Trophoblast cell (in vitro differentiated cells and primary cell): ENCODE results near the gene PCLO.

Experiments used
- DNase-seq, 2 donors: peaks; one replicate each; pipeline ENCODE4 v3.0.0-alpha.2; 2016
- H2AFZ ChIP-seq: 2 replicates; pipeline ENCODE4 v1.6.1; 2013; ENCODE audit warnings: low read length, moderate library complexity, mild to moderate bottlenecking; ENCODE audit not compliant: insufficient read depth, poor library complexity
- H2AK5ac ChIP-seq: 2 replicates; pipeline ENCODE4 v1.6.1; 2013; ENCODE audit warnings: mild to moderate bottlenecking, low read length
- H2BK120ac ChIP-seq: 2 replicates; pipeline ENCODE4 v1.6.1; 2013; ENCODE audit warnings: low read length, mild to moderate bottlenecking, moderate library complexity; ENCODE audit not compliant: insufficient read depth, poor library complexity
- H2BK12ac ChIP-seq: 2 replicates; pipeline ENCODE4 v1.6.1; 2013; ENCODE audit warnings: mild to moderate bottlenecking, low read length, moderate library complexity
- H2BK5ac ChIP-seq: 2 replicates; pipeline ENCODE4 v1.6.1; 2013; ENCODE audit warnings: low read length, low read depth, moderate library complexity, mild to moderate bottlenecking; ENCODE audit not compliant: poor library complexity
- H3K14ac ChIP-seq: 2 replicates; pipeline ENCODE4 v1.6.1; 2013; ENCODE audit warnings: mild to moderate bottlenecking, low read length
- H3K18ac ChIP-seq: 2 replicates; pipeline ENCODE4 v1.6.1; 2013; ENCODE audit warnings: mild to moderate bottlenecking, low read length
- H3K23ac ChIP-seq: 2 replicates; pipeline ENCODE4 v1.6.1; 2013; ENCODE audit warnings: low read length
- H3K27ac ChIP-seq: 2 replicates; pipeline ENCODE4 v1.5.1; 2013; ENCODE audit warnings: low read depth, mild to moderate bottlenecking, inconsistent platforms, low read length, moderate library complexity
- H3K27me3 ChIP-seq: 2 replicates; pipeline ENCODE4 v1.6.1; 2013; ENCODE audit warnings: inconsistent platforms, mild to moderate bottlenecking, low read length, moderate library complexity; ENCODE audit not compliant: insufficient read depth
- H3K36me3 ChIP-seq, 2 experiments: 1 replicate in 1 of 2; 2 replicates in 1 of 2; pipeline ENCODE4 v1.6.1; 2013; ENCODE audit warnings: low read length in 2 of 2, mild to moderate bottlenecking in 2 of 2, moderate library complexity in 1 of 2; ENCODE audit not compliant: insufficient read depth in 2 of 2, control insufficient read depth in 1 of 2
- H3K4ac ChIP-seq: 2 replicates; pipeline ENCODE4 v1.6.1; 2013; ENCODE audit warnings: low read depth, mild to moderate bottlenecking, low read length, moderate library complexity
- H3K4me1 ChIP-seq, 2 experiments: 1 replicate in 1 of 2; 2 replicates in 1 of 2; pipeline ENCODE4 v1.6.1; 2013; ENCODE audit warnings: low read length in 2 of 2, mild to moderate bottlenecking in 2 of 2, moderate library complexity in 1 of 2; ENCODE audit not compliant: insufficient read depth in 2 of 2, control insufficient read depth in 1 of 2
- H3K4me2 ChIP-seq: 2 replicates; pipeline ENCODE4 v1.6.1; 2013; ENCODE audit warnings: inconsistent platforms, mild to moderate bottlenecking, low read length, moderate library complexity
- H3K4me3 ChIP-seq: 2 replicates; pipeline ENCODE4 v1.5.1; 2013; ENCODE audit warnings: mild to moderate bottlenecking, low read depth, low read length, inconsistent platforms
- H3K79me1 ChIP-seq: one replicate; pipeline ENCODE4 v1.6.1; 2013; ENCODE audit warnings: low read length
- H3K79me2 ChIP-seq: 2 replicates; pipeline ENCODE4 v1.6.1; 2013; ENCODE audit warnings: low read length, mild to moderate bottlenecking; ENCODE audit not compliant: control insufficient read depth, insufficient read depth, poor library complexity
- H3K9ac ChIP-seq: 2 replicates; pipeline ENCODE4 v1.6.1; 2013; ENCODE audit warnings: mild to moderate bottlenecking, low read length
- H3K9me3 ChIP-seq: 2 replicates; pipeline ENCODE4 v1.6.1; 2013; ENCODE audit warnings: low read depth, mild to moderate bottlenecking, control low read depth, inconsistent platforms, low read length; ENCODE audit not compliant: insufficient read depth
- H4K12ac ChIP-seq: 2 replicates; pipeline ENCODE4 v1.6.1; 2013; ENCODE audit warnings: low read depth, mild to moderate bottlenecking, low read length, moderate library complexity
- H4K8ac ChIP-seq: 2 replicates; pipeline ENCODE4 v1.6.1; 2013; ENCODE audit warnings: low read depth, mild to moderate bottlenecking, low read length, moderate library complexity
- H4K91ac ChIP-seq: one replicate; pipeline ENCODE4 v1.6.1; 2013; ENCODE audit warnings: low read depth, mild to moderate bottlenecking, low read length, moderate library complexity
- WGBS: extraction: QIAGEN DNeasy Blood & Tissue Kit; methylation state at CpG from one replicate; pipeline ENCODE4 v1.1.7; 2013; ENCODE audit warnings: missing lambda C conversion rate; ENCODE audit not compliant: insufficient read length, insufficient coverage; ENCODE audit errors: extremely low coverage; 5-methylcytosine and 5-hydroxymethylcytosine counted together

The PCLO gene

DNA sequence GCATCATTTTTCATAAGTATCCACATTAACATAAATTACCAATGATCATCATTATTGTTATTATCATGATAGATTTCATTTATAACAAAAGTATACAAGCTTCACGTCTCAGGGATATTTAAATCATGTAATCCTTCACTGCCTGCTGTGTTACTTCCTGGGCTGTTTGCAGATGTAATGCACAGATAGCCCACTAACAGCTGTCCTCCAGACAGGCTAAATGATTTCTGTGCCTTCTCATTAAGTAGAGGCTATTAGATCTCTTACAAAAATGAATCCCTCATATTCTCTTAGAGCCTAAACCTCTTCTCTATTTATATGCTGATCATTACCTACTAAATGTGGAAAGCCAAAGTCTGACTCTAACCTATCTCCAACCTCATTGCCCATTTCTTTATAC, 9.3 kb downstream of the PCLO start:
- WGBS, result no CpG with 5 or more reads among the region's 1 CpG

DNA sequence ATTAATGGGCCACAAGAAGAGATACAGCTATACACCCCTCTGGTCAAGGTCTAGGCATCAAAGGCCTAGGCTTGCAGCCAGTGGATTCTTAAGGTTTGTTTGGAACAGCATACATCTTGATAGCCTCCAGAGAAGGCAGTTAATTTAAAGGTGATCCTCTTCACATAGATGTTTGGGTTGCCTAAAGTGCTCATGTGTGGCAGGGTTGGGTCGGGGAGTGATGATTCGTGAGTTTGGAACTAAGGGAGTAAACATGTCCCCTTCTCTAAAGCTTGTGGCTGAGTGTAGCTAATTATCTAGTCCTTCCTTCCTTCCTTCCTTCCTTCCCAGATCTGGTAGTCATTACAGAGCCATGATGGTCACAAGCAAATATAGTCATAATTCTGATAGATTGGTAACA, 12.4 kb downstream of the PCLO start:
- Histone ChIP-seq H2BK12ac (no peak overlapping the region), H3K27ac (no peak overlapping the region), H3K79me2 (no peaks in the 10 kb centered on the region), H3K9ac (no peak overlapping the region), H4K91ac (no peak overlapping the region), H3K23ac (no peak overlapping the region), H3K14ac (no peak overlapping the region), H3K4me2 (no peak overlapping the region), H3K27me3 (no peaks in the 10 kb centered on the region), H3K18ac (no peak overlapping the region), H2BK5ac (no peak overlapping the region), H2AFZ (no peak overlapping the region), H2AK5ac (no peak overlapping the region), H2BK120ac (no peak overlapping the region), H3K9me3 (no peaks in the 10 kb centered on the region), H3K4me1 (no peaks in the 10 kb centered on the region), H3K4ac (no peak overlapping the region), H3K4me3 (no peak overlapping the region), H3K79me1 (no peaks in the 10 kb centered on the region), H4K8ac (no peak overlapping the region), H4K12ac (no peak overlapping the region), H3K36me3 (peaks cover 3 to 4% of the 10 kb centered on the region in 2 experiments)
- no CpG with 5 or more reads among the region's 2 CpGs for WGBS
- DNase-seq, result no peak

More for the DNA sequence above, 9.3 kb downstream of the PCLO start:
- Histone ChIP-seq H3K79me1 (no peaks in the 10 kb centered on the region), H3K18ac (no peak overlapping the region), H2AK5ac (no peak overlapping the region), H3K27ac (no peak overlapping the region), H3K4ac (no peak overlapping the region), H4K12ac (no peak overlapping the region), H3K4me2 (no peak overlapping the region), H4K8ac (no peak overlapping the region), H3K9me3 (no peaks in the 10 kb centered on the region), H3K36me3 (peaks cover 3 to 5% of the 10 kb centered on the region in 2 experiments), H3K9ac (no peak overlapping the region), H2BK12ac (no peak overlapping the region), H3K23ac (no peak overlapping the region), H4K91ac (no peak overlapping the region), H2BK120ac (no peak overlapping the region), H3K4me3 (no peak overlapping the region), H3K14ac (no peak overlapping the region), H3K4me1 (no peaks in the 10 kb centered on the region), H3K79me2 (no peaks in the 10 kb centered on the region), H2AFZ (no peak overlapping the region), H3K27me3 (no peaks in the 10 kb centered on the region), H2BK5ac (no peak overlapping the region)
- DNase-seq, result no peak

GRCh38 chr7:83149466-83149865, 13.2 kb downstream of the PCLO start:
- Histone ChIP-seq H2BK12ac (no peak overlapping the region), H3K27me3 (no peaks in the 10 kb centered on the region), H2AK5ac (no peak overlapping the region), H3K18ac (no peak overlapping the region), H3K36me3 (no peaks in the 10 kb centered on the region), H3K79me1 (no peaks in the 10 kb centered on the region), H3K4me3 (no peak overlapping the region), H3K4ac (no peak overlapping the region), H4K12ac (no peak overlapping the region), H3K4me2 (no peak overlapping the region), H3K79me2 (no peaks in the 10 kb centered on the region), H4K8ac (no peak overlapping the region), H3K4me1 (no peaks in the 10 kb centered on the region), H3K23ac (no peak overlapping the region), H2BK120ac (no peak overlapping the region), H3K9me3 (no peaks in the 10 kb centered on the region), H4K91ac (no peak overlapping the region), H2BK5ac (no peak overlapping the region), H2AFZ (no peak overlapping the region), H3K14ac (no peak overlapping the region), H3K27ac (no peak overlapping the region), H3K9ac (no peak overlapping the region)
- no peak for DNase-seq
- WGBS, result no CpG with 5 or more reads among the region's 1 CpG

- Histone ChIP-seq H3K4me2 (no peak overlapping the region), H2AK5ac (no peak overlapping the region), H4K12ac (no peak overlapping the region), H3K4me3 (no peak overlapping the region), H3K9me3 (no peaks in the 10 kb centered on the region), H3K4ac (no peak overlapping the region), H3K18ac (no peak overlapping the region), H3K79me2 (no peaks in the 10 kb centered on the region), H3K23ac (no peak overlapping the region), H2AFZ (no peak overlapping the region), H4K91ac (no peak overlapping the region), H2BK12ac (no peak overlapping the region), H4K8ac (no peak overlapping the region), H3K27me3 (no peaks in the 10 kb centered on the region), H3K27ac (no peak overlapping the region), H2BK120ac (no peak overlapping the region), H2BK5ac (no peak overlapping the region), H3K4me1 (no peaks in the 10 kb centered on the region), H3K9ac (no peak overlapping the region), H3K79me1 (no peaks in the 10 kb centered on the region), H3K36me3 (no peaks in the 10 kb centered on the region), H3K14ac (no peak overlapping the region)
- no CpG with 5 or more reads among the region's 1 CpG for WGBS
- no peak for DNase-seq
These were observed 13.9 kb downstream of the PCLO start for GRCh38 chr7:83148776-83149175.
